ENCODE data around the gene RNLS.
A peak's percentile ranks its signal among the peaks of the same experiment; 100 is the strongest.

The RNLS gene

DNA sequence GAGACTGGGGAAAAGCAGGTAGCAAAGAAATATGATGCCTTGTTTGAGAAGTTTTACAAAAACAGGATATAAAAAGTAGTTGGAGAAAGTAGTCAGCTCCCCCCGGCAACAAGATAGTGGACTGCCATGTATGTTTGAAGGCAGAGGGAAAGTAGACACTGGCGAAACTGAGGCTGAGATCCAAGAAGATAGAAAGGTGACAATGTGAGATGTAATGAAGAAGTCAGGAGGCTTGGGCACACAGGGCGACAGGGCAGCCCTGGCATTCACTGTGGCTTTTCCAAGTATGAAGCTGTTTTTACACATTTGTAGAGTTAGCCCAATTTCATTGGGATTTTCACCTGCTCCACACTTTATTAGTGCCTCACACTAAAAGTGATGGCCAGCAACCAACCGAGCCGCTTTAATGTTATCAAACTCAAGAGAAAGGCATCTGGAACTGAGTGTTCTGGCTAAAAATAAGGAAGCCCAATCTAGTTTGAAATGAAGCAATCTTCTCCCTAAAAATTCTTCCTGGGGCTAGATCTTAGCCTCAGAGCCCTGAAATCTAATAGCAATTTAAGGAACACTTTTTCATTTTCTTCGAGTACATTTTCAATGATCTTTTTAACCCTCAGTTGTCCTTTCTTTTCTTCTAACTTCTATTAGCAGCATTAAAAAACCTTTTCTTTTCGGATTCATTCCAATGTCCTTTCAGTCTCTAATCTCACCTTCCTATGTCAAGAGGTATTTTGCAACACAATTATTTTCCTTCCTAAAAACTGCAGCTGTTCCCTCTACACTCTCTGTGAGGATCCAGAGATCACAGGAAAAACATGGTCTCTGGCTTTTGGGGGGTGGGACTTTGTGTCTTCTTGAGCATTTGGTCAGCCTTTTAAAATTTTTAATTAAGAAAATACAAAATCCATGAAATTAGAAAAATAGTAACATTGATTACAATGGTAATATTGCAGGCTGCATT is 108.0 kb downstream of the RNLS start:
- no peak for DNase-seq (ENCODE audit: low read depth)

DNA sequence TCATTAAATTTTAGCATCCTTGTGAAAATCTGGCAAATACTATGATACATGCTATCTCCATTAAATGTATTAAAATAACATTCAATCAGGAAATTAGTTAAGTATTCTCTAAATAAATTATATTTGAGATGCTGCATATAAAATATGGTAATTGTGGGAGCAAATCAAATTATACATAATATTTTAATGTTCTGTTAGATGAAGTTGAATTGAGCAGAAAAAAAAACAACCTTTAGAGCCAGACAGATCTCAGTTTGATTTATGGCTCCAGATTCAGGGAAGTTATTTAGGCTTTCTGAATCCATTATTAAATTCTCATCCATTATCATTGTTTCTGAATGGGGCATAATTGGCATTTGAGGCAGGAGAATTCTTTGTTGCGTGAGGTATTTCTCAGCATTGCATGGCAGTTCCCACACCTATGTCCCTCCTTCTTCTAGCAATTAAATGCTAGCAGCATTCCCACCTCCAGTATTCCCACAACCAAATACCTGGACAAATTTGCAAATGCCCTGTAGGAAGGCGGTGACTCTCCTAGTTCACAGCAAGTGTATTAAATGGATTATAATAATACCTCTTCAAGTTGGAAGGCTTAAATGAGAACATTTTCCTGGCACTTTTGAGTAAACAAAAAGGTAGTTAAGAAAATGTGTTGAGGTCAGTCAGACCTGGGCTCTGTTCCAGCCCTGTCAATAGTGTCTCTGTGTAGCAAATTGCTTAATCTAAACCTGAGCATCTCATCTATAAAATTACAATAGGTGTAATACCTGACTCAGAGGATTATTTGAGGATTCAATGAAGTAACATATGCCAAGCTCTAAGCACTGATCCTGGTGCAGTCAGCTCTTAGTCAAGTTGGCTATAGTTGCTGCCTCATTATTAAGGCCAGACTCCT is 108.9 kb downstream of the RNLS start:
- peak; percentile 47 for DNase-seq (ENCODE audit: low read depth)

DNA sequence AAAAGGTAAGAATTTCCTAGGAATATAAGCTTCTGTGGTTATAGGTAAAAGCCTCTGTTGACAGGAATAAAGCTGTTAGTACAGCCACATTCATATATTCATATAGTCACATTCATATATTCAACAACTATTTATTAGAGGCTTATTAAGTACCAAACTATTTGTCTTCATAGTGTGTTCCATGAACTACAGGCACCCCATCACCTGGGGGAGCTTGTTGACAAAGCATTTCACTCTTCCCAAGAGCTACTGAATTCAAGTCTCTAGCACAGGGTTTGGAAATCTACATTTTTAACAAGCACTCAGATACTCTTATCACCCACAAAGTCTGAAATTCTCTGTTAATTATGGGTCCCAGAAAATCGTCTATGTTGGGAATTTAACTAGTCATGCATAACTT is 110.6 kb downstream of the RNLS start:
- peak; percentile 42 for DNase-seq (ENCODE audit: low read depth)

DNA sequence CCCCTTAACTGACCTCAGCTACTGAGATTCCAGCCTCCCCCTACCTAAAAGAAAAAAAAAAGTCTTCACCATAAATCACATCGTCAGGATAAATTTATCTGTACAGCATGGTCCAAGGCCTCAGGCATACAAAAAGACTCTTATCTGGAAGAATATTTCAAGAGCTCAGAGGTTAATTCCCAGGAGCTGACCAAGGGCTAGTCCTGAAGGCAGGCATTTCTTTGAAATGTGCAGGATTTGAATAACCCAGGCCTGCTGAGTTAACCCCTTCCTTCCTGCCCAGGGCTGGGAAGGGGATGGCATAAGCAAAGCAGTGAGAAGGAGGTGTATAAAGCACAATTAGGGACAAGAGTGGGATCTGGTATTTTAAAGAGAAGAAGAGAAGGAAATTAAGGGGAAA is 111.2 kb downstream of the RNLS start:
- no peak for DNase-seq (ENCODE audit: low read depth)

DNA sequence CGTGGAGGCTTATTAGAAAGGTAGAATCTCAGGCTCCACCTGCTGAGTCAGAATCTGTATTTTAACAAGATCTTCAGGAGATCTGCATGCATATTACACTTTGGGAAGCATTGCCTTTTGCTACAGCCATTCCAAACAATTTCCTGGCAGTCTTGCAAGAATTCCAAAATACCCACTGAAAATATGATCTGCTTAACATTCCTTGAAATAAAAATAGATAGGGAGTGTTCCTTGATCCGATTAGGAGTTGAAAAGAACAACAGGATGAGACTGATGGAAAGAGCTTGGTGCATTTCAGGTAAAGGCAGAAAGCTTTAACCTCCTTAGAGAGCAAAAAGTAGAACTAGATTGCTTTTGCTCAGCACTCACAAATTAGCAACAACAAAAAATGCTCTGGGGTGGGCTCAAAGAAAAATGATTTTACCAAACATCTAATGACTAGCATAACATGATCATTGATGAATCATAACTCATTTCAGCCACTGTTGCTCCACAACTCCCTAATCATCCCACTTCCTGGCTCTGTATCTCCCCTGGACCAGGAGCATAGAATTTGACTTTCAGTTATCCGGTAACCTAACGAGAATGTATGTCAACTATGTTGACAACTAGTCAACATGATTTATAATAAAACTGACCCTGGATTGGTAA is 115.2 kb downstream of the RNLS start:
- DNase-seq (ENCODE audit: low read depth) = peak; percentile 28

DNA sequence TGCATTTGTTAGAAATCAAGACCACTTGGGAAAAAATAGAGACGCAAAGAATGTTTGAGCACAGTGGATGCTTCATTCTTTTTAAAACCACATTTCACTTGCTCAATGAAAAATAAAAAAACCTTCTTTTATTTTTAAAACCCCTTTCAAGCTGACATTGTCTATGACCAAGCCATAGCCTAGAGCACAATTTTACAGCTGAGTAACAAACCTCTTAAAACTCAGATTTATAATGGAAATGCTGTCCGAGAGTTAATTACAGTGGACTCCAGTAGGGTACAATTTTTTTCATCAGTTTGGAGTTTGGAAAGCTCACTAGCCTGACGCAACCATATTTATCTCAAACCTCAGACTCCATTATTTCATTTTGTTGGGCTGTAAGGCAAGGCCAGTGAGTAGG is 116.3 kb downstream of the RNLS start:
- DNase-seq (ENCODE audit: low read depth) = no peak

DNA sequence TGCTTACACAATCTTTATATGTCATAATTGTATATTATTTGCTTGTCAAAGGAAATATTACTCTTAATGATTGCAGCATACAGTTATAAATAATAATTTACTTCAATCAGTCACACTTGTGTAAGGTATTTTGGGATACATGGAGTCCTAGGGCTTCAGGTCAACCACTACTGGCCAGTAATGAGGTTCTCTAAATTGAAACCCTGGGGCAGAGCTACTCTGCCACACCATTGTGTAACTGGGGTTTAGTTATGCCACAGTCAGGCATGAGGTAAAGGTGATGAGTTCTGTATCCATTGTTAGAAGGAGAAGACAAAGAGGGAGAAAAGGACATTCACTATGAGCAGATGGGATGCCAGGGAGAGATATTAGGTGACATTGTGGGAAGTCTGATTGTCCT is 117.4 kb downstream of the RNLS start:
- DNase-seq (ENCODE audit: low read depth) = no peak

DNA sequence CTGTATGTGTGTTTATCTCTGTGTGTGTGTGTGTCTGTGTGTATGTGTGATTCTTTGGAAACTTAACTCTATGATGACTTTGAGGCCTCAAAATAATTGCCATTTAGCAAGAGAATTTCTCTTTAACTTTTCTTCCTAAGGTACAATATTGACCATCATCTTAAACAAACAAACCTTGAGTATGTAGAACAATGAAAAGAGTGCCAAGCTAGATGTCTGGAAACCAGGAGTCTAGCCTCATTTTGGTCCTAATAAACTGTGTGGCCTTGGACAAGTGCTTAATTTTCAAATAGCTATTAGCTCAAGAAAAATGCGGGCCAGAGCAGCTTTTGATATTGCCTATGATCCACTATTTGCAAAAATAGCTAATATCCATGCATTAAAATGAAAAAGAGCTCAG is 119.3 kb downstream of the RNLS start:
- DNase-seq (ENCODE audit: low read depth) = no peak

DNA sequence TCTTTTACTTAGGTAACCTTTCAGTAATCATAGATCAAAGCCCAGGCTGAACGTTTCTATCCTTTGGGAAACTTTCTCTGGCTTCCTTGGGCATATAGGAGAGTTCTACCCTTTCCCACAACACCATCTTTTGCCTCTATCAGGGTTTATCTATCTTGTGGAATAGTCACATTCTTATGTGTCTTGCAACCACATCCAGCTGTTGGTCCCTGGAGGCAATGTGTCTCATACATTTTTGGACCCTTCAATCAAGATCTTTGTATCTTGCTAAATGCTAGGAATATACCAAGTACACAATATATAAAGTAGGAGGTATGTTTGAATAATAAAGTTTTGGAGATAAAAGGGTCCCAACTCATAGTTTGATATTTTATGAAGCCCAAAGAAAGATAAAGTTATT is 121.7 kb downstream of the RNLS start:
- DNase-seq (ENCODE audit: low read depth) = no peak

DNA sequence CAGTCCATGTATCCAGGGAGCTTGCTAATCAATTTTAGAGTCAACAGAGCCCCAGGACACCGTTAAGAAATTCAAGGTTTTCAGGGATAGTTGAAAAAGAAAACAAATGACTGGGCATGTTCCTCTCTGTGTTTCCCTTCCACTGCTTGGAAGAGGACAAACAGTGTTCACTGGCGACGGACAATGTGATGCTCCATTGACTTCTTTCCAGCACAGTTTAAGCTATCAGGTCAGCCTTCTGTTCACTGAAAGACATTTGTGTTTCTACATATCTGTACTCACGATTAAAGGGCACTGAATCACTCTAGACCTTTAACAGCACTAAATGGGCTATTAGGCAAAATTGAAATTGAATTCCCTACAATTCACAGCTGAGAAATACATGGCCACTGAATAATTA is 123.6 kb downstream of the RNLS start:
- DNase-seq (ENCODE audit: low read depth) = no peak

DNA sequence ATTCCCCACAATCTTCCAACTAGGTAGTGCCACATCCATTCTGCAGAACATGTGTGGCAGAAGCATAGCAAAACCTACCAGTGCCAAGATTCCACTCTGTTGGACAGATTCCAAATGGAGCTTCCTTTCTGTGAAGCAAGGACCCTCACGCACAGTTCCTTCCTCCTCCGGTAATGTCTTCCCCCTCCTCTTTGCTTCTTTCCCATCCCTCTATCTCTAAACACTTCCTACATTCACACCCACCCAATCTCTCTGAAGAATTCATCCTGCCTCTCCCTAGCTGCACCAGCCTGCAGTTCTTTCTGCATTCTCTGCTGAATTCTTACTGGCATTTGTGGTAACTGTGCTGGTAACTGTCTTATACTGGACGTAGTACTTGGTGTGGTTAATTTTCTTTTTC is 124.9 kb downstream of the RNLS start:
- no peak for DNase-seq (ENCODE audit: low read depth)

DNA sequence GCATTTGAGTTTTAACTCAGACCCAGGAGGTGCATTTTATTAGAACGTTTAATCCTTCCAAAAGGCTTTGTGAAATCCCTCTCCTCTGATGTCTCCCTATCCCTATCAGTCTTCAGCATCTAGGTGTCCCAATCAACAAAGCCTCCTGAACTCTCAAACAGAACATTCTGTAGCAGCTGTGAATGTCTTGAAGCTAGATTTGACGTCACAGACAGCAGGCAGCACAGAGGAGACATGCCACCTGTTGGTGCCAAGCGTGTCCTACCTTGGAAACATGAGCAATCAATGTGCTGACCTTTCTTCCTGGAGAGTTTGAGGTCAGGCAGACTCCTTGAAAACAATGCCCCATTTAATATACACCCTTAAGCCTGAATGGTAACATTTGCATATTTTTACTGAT is 125.5 kb downstream of the RNLS start:
- DNase-seq (ENCODE audit: low read depth) = no peak

DNA sequence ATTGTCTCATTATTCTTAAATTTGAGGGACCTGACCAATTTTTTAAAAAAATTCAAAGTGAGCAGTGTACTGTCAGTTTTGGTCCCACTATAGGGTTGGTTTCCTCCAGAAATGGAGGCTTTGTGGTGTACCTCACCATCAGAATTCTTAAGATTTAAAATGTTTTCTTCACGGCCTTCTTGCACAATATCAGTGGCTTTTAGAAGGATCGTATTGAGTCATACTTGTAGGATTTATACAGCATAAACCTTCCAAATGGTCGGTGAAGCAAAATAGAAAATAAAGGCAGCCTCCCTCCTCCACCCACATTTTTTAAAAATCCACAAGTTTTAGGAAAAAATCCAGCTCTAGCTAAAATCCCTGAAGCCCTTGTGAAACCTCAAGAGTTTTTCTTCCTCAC is 126.4 kb downstream of the RNLS start:
- DNase-seq (ENCODE audit: low read depth) = peak; percentile 89

DNA sequence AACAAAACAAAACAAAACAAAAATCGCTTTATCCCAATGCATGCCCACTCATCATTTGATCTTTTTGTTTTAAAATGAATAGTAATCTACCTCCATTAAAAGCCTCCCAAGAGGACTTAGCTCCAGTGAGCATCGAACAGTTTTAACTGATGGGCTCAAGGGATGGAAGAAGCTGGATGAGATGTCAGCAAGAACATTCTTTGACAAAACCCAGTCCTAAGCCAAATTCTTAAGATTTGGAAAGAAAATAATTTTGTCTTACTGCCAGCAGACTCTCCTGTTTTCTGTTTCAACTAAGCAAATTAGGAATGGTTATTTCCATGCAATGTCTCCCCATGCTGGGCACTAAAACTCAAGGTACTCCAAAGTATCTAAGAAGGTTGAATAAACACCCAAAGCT is 127.3 kb downstream of the RNLS start:
- no peak for DNase-seq (ENCODE audit: low read depth)

DNA sequence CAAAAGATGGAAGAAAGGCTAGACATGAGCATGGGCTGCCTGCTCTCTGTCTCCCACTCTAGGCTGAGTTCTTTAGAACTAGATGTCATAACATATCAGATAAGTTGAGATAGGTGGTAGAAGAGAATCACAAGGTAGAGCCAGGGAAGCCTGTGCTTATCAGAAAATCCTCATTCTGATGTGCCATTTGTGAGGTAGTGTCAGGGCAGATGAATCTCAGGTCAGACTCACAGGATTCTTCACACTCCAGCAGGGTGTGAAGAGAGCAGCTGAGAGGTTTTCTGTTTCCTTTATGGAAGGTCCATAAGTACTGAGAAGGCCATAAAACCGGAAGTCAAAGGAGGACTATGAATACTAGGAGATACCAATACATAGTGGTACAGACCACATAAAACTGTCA is 132.9 kb downstream of the RNLS start:
- no peak for DNase-seq (ENCODE audit: low read depth)

DNA sequence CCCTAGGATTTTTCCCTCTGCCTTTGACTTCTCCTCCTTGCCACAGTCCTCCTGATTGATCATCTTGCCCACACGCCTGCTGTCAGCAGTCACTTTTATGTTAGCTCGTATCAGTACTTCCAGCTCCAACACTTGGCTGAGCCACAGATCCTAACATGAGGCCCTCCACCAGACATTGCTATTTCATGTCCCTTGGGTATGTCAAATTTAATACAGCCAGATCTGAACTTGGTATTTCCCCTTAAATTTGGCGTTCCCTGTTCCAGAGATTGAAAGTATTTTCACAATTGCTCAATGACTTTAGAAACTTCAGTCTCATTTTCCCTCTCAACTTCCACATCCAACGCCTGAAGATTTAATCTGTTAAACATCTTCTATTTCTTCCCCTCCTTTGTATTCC is 140.4 kb downstream of the RNLS start:
- DNase-seq (ENCODE audit: low read depth) = no peak

DNA sequence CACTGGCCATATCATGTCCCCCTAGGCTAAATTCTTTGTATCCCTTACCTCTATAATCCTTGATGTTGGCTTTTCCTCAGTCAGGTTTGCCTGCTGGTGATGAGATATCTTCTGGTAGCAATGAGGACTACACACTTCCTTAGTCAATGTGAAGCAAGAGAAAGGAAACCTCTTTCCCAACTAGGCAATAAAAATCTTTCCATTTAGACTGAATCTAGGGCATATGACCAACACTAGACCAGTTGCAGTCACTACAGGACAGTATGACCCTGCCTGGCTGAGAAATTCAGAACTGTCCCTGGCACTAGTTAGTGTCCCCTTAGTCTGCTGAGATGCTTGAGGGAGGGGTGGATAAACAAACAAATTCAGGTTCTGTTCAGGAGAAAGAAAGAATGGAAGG is 142.6 kb downstream of the RNLS start:
- DNase-seq (ENCODE audit: low read depth) = no peak

DNA sequence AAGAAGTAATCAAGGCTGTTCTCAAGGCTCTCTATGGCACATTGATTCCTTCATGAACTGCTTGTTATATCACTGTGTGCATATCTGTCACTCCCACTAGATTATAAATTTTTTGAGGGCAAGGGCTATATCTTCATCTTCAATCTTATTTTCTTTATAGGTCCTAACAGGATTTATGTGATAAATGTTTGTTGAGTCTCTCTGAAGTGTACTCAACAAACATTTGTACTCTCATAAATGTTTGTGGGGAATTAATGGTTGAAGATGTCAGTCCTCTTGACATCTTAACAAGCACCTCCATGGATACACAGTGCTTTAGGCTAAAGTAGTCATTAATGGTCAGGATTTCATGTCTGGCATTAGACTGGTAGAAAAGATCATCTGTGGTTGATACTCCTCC is 143.2 kb downstream of the RNLS start:
- no peak for DNase-seq (ENCODE audit: low read depth)

DNA sequence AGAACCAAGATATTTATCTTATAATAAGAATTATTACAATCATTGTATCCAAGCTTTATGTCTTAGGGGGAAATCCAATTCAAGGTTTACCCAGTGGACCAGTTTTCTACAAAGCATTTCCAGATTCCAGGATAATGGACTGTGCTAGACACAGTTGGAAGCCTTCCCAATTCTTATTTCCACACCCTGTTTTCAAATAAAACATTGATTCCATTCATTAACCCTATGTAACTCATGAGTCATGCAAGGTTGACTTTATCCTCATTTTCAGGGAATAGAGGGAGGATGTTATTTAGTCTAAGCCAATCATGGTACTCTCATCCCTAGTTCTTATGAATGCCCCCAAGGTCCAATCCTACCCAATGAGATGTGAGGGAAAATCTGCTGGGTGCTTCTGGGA is 145.7 kb downstream of the RNLS start:
- no peak for DNase-seq (ENCODE audit: low read depth)

DNA sequence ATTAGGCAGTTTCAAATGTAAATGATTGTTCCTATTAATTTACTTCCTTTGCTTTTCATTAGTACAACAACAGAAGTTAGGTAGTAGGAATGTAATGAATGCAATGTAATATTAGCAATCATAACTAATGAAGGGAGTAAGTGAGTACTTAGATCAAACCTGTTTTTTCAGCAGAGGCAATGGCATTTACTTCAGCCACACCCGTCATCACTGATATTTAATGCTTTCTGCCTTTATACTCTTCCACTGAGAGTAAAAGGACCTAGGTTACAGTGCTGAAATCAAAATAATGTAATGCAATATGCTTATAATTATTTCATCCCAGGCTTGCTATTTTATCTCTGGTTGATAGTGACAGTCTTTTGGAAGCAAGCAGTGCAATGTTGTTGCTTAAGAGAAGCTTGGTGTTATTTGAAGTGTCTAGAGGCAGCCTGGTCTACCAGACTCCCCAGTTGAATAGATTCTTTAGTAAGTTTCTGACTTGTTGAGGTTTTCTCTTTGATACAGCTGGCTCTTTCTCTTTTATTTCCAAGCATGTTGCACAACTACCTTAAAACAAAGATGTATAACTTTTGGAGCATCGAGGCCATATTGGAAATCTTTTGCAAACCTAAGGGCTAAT is 149.4 kb downstream of the RNLS start:
- DNase-seq (ENCODE audit: low read depth) = no peak

DNA sequence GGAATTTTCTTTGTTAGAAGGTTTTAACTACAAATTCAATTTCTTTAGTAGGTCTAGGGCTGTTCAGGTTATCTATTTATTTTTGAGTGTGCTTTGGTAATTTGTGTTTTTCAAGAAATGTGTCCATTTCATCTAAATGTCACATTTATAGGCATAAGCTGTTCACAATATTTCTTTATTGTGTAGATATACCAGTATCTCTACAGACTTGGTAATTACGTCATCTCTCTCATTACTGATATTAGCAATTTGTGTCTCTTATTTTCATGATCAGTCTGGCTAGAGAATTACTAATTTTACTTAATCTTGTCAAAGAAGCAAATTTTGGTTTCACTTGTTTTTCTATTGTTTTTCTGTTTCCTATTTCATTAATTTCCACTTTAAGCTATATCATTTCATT is 152.0 kb downstream of the RNLS start:
- no peak for DNase-seq (ENCODE audit: low read depth)

DNA sequence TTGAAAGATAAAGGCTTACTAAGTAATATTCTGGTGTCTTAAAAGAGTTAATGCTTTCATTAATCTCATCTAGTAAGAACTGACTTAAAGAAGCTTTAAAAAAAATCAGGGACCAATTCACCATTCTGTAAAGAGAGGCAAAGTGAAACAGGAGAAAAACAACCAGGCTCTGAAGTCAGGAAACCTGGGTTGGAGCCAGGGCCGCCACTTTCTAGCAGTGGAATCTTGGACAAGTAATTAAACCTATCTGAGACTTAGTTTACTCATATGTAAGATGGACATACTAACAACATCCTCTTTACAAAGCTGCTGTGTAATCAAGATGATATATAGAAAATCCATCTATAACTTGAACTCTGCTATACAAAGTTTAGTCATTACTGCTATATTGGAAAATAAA is 154.1 kb downstream of the RNLS start:
- DNase-seq (ENCODE audit: low read depth) = no peak
